Brain microvascular endothelial cell (primary cell): ENCODE measurements around the gene CST3.

Experiments
- DNase-seq: peaks from one replicate; pipeline ENCODE4 v3.0.0-alpha.2; 2020
- H3K27ac ChIP-seq: fragments of 250-450 bp; sonication (Bioruptor Pico); 2 replicates; pipeline ENCODE4 v1.5.1; 2020; ENCODE audit warnings: mild to moderate bottlenecking, moderate library complexity
- H3K27me3 ChIP-seq: fragments of 250-450 bp; sonication (Bioruptor Pico); replicated peaks from 2 replicates; pipeline ENCODE4 v1.5.1; 2020; ENCODE audit warnings: mild to moderate bottlenecking
- H3K36me3 ChIP-seq: fragments of 250-450 bp; sonication (Bioruptor Pico); replicated peaks from 2 replicates; pipeline ENCODE4 v1.5.1; 2020; ENCODE audit warnings: mild to moderate bottlenecking
- H3K4me3 ChIP-seq: 2 replicates; pipeline ENCODE4 v1.5.1; 2011; ENCODE audit warnings: low read depth, mild to moderate bottlenecking, control low read depth, low read length, moderate library complexity
- CTCF ChIP-seq: IDR thresholded peaks from 2 replicates; pipeline ENCODE4 v1.5.1; 2011; ENCODE audit warnings: low read depth, mild to moderate bottlenecking, moderate library complexity, low read length, control low read depth, inconsistent platforms; ENCODE audit errors: missing control alignments
- in situ Hi-C: cut with HindIII; loops from 2 replicates; pipeline ENCODE4 v1.10.0; 2017; ENCODE audit warnings: low sequenced_read_pairs, low pct_ligation_motif_present

Gene CST3

DNA sequence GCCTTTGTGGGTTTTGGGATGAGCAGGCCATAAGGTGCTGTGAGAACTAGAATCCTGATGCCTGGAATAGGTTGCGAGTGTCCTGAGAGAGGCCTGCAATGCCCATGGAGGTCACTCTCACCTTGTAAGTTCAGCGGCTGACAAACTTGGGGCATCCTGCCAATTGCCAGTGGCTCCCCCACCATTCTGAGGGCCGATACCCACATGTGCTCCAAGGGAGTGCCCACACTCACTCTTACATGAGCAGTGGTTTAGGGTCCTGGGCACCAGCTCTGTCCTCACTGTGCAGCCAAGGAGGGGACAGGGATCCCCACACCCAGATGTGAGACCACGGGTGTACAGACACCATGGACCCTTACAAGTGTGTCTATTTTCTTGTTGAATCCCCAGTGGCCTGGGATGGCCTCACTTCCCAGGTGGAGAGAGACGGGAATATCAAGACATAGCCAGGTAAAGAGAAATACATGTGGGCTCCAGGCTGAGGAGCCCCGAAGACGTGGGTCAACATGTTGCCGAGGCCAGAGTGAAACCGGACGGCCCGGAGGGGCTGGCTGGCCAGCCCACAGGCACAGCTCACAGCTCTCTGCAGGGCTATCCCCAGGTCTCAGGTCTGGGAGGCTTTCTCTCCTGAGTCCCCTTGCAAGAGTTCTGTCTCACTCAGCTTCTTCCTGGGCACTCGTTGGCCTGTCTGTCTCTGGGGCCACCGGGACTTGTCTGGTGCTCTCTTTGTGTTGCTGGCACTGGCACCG is 30.1 kb downstream of the CST3 start:
- TF ChIP-seq CTCF: no peak

DNA sequence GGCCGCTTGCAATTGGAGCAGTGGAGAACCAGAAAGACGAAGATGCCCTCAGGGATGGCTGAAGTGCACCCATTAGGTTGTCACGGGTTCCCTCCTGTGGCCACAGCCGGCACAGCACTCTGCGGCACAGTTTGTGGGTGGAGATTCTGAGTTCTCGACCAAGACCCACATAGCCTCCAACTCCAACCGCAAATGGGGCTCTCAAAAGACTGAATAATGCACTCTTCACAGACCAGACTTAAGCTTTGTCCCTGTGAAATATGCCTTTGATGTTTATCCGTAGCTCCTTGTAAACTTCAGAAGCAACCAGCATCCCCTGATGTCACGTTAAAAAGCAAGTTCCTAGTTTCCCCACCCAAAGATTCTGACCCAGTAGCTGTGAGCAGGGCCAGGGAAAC is 31.1 kb downstream of the CST3 start:
- in situ Hi-C loops: no loop called here
- Histone ChIP-seq H3K27ac (no peak overlapping the region), H3K27me3 (no peaks in the 10 kb centered on the region), H3K4me3 (no peak overlapping the region), H3K36me3 (no peaks in the 10 kb centered on the region)
- peak; percentile 97 for TF ChIP-seq CTCF
- peak; percentile 64 for DNase-seq

More for the DNA sequence above, 30.1 kb downstream of the CST3 start:
- no peak for DNase-seq
- in situ Hi-C loops: no loop called here
- Histone ChIP-seq H3K27me3 (no peaks in the 10 kb centered on the region), H3K36me3 (no peaks in the 10 kb centered on the region), H3K4me3 (no peak overlapping the region), H3K27ac (no peak overlapping the region)

GRCh38 chr20:23605867-23606651 is 31.7 kb downstream of the CST3 start, which contains the start of gene CST9:
TSS of gene CST9 (minus strand) at chr20:23605917. CDS start at chr20:23605864, 53 bp downstream.
- Histone ChIP-seq H3K27me3 (no peaks in the 10 kb centered on the region), H3K4me3 (no peak within 1 kb of the TSS), H3K27ac (no peak within 1 kb of the TSS), H3K36me3 (no peaks in the 10 kb centered on the region)
- DNase-seq: no peak
- no peak for TF ChIP-seq CTCF
- in situ Hi-C loops: no loop called here

DNA sequence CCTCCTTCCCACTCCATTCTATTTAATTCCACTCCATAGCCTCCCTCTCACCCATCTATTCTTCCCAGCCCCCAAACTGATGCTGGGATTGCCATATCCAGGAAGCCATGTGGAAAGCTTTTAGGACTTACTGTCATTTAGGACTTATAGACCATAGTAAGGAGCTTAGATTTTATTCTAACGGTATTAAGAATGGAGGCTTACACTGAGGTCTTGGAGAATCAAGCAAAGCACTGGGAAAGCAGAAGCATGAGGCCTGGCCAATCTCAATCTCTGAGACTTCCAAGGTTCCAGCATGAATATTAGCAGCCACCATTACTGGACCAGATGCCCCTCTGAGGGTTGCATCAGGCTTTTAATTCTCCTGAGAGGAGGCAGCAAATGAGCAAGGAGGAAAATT is 33.4 kb downstream of the CST3 start:
- in situ Hi-C loops: no loop called here
- Histone ChIP-seq H3K27ac (no peak overlapping the region), H3K4me3 (no peak overlapping the region), H3K27me3 (no peaks in the 10 kb centered on the region), H3K36me3 (no peaks in the 10 kb centered on the region)
- no peak for TF ChIP-seq CTCF
- DNase-seq: no peak

DNA sequence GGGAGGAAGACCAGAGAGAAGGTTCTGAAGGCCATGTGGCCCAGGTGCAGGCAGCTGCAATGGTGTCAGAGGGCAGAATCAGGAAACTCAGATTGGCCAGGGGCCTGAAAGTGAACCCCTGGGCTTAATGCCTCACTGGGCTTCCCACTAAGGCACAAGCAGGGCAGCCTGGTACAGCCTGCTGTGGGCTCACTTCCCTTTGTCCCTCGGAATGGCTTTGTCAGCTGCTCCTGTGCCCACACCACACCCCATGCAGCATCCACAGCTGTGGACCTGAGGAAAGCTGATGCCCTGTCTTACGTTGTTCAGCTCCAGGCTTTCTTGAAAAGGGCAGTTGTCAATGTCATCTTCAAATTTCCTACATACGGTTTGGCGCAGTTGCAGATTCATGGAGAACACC is 34.4 kb downstream of the CST3 start:
- DNase-seq: no peak
- no peaks in the 10 kb centered on the region for H3K27me3 ChIP-seq
- in situ Hi-C loops: no loop called here
- no peak overlapping the region for H3K4me3 ChIP-seq
- H3K36me3 ChIP-seq: no peaks in the 10 kb centered on the region
- H3K27ac ChIP-seq: no peak overlapping the region
- TF ChIP-seq CTCF: no peak
